GM06990 (cell line): ENCODE measurements around the gene ARG2.
A peak's percentile ranks its signal among the peaks of the same experiment; 100 is the strongest.

Source experiments
- DNase-seq: peaks from one replicate; pipeline ENCODE4 v3.0.0-alpha.2; 2011; ENCODE audit not compliant: insufficient read length; ENCODE audit errors: extremely low read depth
- H3K27me3 ChIP-seq: replicated peaks from 2 replicates; pipeline ENCODE4 v1.6.0; 2011; ENCODE audit warnings: low read length; ENCODE audit not compliant: control insufficient read depth, insufficient read depth
- H3K36me3 ChIP-seq: 2 replicates; pipeline ENCODE4 v1.5.1; 2011; ENCODE audit warnings: low read length; ENCODE audit not compliant: control insufficient read depth, insufficient read depth
- H3K4me3 ChIP-seq: replicated peaks from 2 replicates; pipeline ENCODE4 v1.5.1; 2011; ENCODE audit warnings: low read depth, mild to moderate bottlenecking, control low read depth, low read length
- CTCF ChIP-seq: IDR thresholded peaks from 2 replicates; pipeline ENCODE4 v1.5.1; 2011; ENCODE audit warnings: low read length, control low read depth, mild to moderate bottlenecking, inconsistent platforms; ENCODE audit not compliant: insufficient read depth, poor library complexity, severe bottlenecking

ARG2 gene

GRCh38 chr14:67577181-67577808 is 42.4 kb upstream of the ARG2 start:
- no peak for TF ChIP-seq CTCF
- Histone ChIP-seq H3K36me3 (no peaks in the 10 kb centered on the region), H3K4me3 (no peak overlapping the region), H3K27me3 (no peaks in the 10 kb centered on the region)
- DNase-seq, result no peak

- TF ChIP-seq CTCF, result no peak
- Histone ChIP-seq H3K36me3 (no peaks in the 10 kb centered on the region), H3K27me3 (no peaks in the 10 kb centered on the region), H3K4me3 (no peak overlapping the region)
- DNase-seq, result no peak
Observed at GRCh38 chr14:67577909-67578749, 41.6 kb upstream of the ARG2 start.

- no peak for DNase-seq
- no peaks in the 10 kb centered on the region for H3K27me3 ChIP-seq
- TF ChIP-seq CTCF, result peak; percentile 3
- H3K36me3 ChIP-seq, result no peaks in the 10 kb centered on the region
- no peak overlapping the region for H3K4me3 ChIP-seq
Observed at GRCh38 chr14:67579040-67579439, 40.7 kb upstream of the ARG2 start.

- no peak for DNase-seq
- no peaks in the 10 kb centered on the region for H3K36me3 ChIP-seq
- no peaks in the 10 kb centered on the region for H3K27me3 ChIP-seq
- TF ChIP-seq CTCF, result no peak
- H3K4me3 ChIP-seq, result no peak overlapping the region
Observed at GRCh38 chr14:67579636-67580035, 40.1 kb upstream of the ARG2 start.

- no peak for DNase-seq
- H3K27me3 ChIP-seq, result no peaks in the 10 kb centered on the region
- no peak overlapping the region for H3K4me3 ChIP-seq
- H3K36me3 ChIP-seq, result no peaks in the 10 kb centered on the region
- TF ChIP-seq CTCF, result no peak
Observed at GRCh38 chr14:67580336-67581171, 39.2 kb upstream of the ARG2 start.
